Transverse colon (tissue), 4 donors: ENCODE data around the gene S100A9.

Experiments
- CTCF ChIP-seq, 5 experiments: fragments of 200-600 bp in 3 of 5; fragments of 450-650 bp in 2 of 5; sonication (generic) in 3 of 5; IDR thresholded peaks; 1 replicate in 2 of 5; 2 replicates in 3 of 5; pipeline ENCODE4 v1.5.1; 2016 to 2017; ENCODE audit warnings: antibody characterized with exemption in 5 of 5, inconsistent platforms in 3 of 5, mild to moderate bottlenecking in 2 of 5, moderate library complexity in 1 of 5
- EP300 ChIP-seq: sonication (generic); formaldehyde crosslinking; IDR thresholded peaks from one replicate; pipeline ENCODE4 v1.6.1; 2017; ENCODE audit warnings: antibody characterized with exemption, low read depth
- POLR2A ChIP-seq: fragments of 450-650 bp; IDR thresholded peaks from one replicate; pipeline ENCODE4 v1.6.1; 2016; ENCODE audit warnings: antibody characterized with exemption, mild to moderate bottlenecking, moderate library complexity
- POLR2AphosphoS5 ChIP-seq, 3 donors: sonication (generic); formaldehyde crosslinking; IDR thresholded peaks; one replicate each; pipeline ENCODE4 v1.6.1; 2016; ENCODE audit warnings: antibody characterized with exemption in 3 of 3

GRCh38 chr1:153359241-153359640, 1.6 kb downstream of the S100A9 start:
- TF ChIP-seq EP300 (no peak), CTCF (IDR thresholded peaks at IDR 0.05) (no peak), POLR2A (no peak), POLR2AphosphoS5 (IDR thresholded peaks at IDR 0.05) (no peak)
